RKO (cell line): ENCODE results near the gene CPNE8.

Experiments used
- DNase-seq: peaks from one replicate; pipeline ENCODE4 v3.0.0-alpha.2; 2016; ENCODE audit warnings: low spot score

CPNE8 gene

DNA sequence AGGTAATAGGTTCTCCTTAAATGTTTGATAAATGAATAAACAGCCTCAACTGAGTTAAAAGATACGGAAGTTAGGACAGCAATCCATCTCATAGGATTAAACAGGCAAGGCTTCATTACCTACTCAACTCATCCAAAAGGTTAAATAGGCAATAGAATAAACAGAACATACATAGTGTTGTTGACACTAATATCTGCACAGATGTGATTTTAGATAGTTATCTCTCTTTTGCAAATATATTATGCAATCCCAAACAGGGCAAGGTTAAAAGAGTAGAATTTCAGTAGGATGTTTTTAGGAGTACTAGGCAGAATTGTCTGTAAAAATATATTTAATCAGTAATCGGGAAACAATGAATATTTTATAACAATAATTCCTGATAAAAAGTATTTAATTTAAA is 276.3 kb downstream of the CPNE8 start:
- DNase-seq: no peak

- no peak for DNase-seq
Measured at GRCh38 chr12:38628288-38628687, 277.1 kb downstream of the CPNE8 start.

- DNase-seq: no peak
Measured at GRCh38 chr12:38625306-38625705, 280.1 kb downstream of the CPNE8 start.

GRCh38 chr12:38614171-38614570 is 291.2 kb downstream of the CPNE8 start:
- DNase-seq: no peak

DNA sequence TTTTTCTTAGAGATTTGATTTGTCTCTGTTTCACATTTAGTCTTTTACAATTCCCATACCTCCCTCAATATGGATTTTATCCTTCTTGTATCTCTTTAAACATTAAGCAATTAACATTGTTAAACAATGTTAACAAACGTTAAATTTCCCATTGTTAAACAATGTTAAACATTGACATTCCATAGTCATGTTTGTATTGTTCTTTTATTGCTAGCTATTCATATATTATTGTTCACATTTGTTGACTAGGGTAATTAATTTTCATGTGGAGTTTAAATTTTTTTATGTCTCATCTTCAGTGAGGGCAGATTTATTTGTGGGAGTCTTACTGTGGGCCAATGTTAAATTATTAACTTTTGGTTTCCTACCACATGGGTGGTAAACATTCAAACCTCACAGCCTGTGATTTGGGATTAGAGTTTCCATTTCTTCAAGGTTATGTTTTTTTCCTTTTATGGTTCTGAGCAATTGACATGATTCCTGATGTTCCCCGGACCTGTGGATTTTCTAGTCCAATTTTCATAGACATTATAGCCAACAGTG is 294.5 kb downstream of the CPNE8 start:
- no peak for DNase-seq

GRCh38 chr12:38607295-38607694 is 298.1 kb downstream of the CPNE8 start:
- DNase-seq: no peak
